ENCODE results near the gene MAS1. TPM values are rescaled to one million over a fixed set of nuclear protein-coding genes. Genes with fewer than 3 reads are reported as not detected.

MAS1 gene
- total and polyA plus RNA-seq, 8 donors: under 0.01 to 0.18 TPM; not detected in 6

- no peaks in the 10 kb centered on the region for H3K4me1 ChIP-seq
- H3K27me3 ChIP-seq: no peaks in the 10 kb centered on the region
- no peak overlapping the region for H3K27ac ChIP-seq
- no peak for DNase-seq
- no peak overlapping the region for H3K4me3 ChIP-seq
- intact Hi-C loops (cut with DNase I; ENCODE audit: low total_unique reads): no loop called here
- no peaks in the 10 kb centered on the region for H3K9me3 ChIP-seq
- H3K36me3 ChIP-seq: no peaks in the 10 kb centered on the region
- TF ChIP-seq CTCF (IDR thresholded peaks at IDR 0.05): no peak
- 82 to 95% (median 85%) methylated on average over 5 of the region's 5 CpGs for WGBS, 5 donors
These were observed 13.5 kb upstream of the MAS1 start for GRCh38 chr6:159877256-159877808.

- no peaks in the 10 kb centered on the region for H3K4me1 ChIP-seq
- TF ChIP-seq CTCF (IDR thresholded peaks at IDR 0.05) (no peak), POLR2A (IDR thresholded peaks at IDR 0.05) (no peak), EP300 (IDR thresholded peaks at IDR 0.05) (no peak), POLR2AphosphoS5 (IDR thresholded peaks at IDR 0.05) (no peak)
- H3K36me3 ChIP-seq: no peaks in the 10 kb centered on the region
- H3K27me3 ChIP-seq: no peaks in the 10 kb centered on the region
- no peak overlapping the region for H3K27ac ChIP-seq
- WGBS, 5 donors: 88 to 93% (median 90%) methylated on average over 8 of the region's 8 CpGs
- intact Hi-C loops (cut with DNase I; ENCODE audit: low total_unique reads): no loop called here
- H3K4me3 ChIP-seq: no peak overlapping the region
- H3K9me3 ChIP-seq: no peaks in the 10 kb centered on the region
- no peak for DNase-seq
These were observed 12.4 kb upstream of the MAS1 start for GRCh38 chr6:159878341-159878740.

- no peaks in the 10 kb centered on the region for H3K36me3 ChIP-seq
- no peak for DNase-seq
- H3K9me3 ChIP-seq: no peaks in the 10 kb centered on the region
- H3K27ac ChIP-seq: no peak overlapping the region
- TF ChIP-seq POLR2A (IDR thresholded peaks at IDR 0.05) (no peak), EP300 (IDR thresholded peaks at IDR 0.05) (no peak), CTCF (IDR thresholded peaks at IDR 0.05) (no peak), POLR2AphosphoS5 (IDR thresholded peaks at IDR 0.05) (no peak)
- H3K4me3 ChIP-seq: no peak overlapping the region
- intact Hi-C loops (cut with DNase I; ENCODE audit: low total_unique reads): no loop called here
- no peaks in the 10 kb centered on the region for H3K27me3 ChIP-seq
- WGBS, 5 donors: 82 to 86% (median 83%) methylated on average over 11 of the region's 11 CpGs
- no peaks in the 10 kb centered on the region for H3K4me1 ChIP-seq
These were observed 10.9 kb upstream of the MAS1 start for GRCh38 chr6:159879856-159880255.

GRCh38 chr6:159880412-159880975, 10.3 kb upstream of the MAS1 start:
- no peak for DNase-seq
- intact Hi-C loops (cut with DNase I; ENCODE audit: low total_unique reads): no loop called here
- Histone ChIP-seq H3K4me3 (no peak overlapping the region), H3K27ac (no peak overlapping the region), H3K27me3 (no peaks in the 10 kb centered on the region), H3K4me1 (no peaks in the 10 kb centered on the region), H3K36me3 (no peaks in the 10 kb centered on the region), H3K9me3 (no peaks in the 10 kb centered on the region)
- 61 to 76% (median 68%) methylated on average over 6 of the region's 6 CpGs for WGBS, 5 donors
- no peak for TF ChIP-seq POLR2AphosphoS5 (IDR thresholded peaks at IDR 0.05)
- no peak for TF ChIP-seq CTCF (IDR thresholded peaks at IDR 0.05)
- TF ChIP-seq EP300 (IDR thresholded peaks at IDR 0.05): no peak
- TF ChIP-seq POLR2A (IDR thresholded peaks at IDR 0.05): no peak
